ENCODE measurements around the gene KCND2. TPM values are rescaled to one million over a fixed set of nuclear protein-coding genes. Genes with fewer than 3 reads are reported as not detected.

The KCND2 gene
- total RNA-seq, 2 experiments from 2014 or later, result not detected

DNA sequence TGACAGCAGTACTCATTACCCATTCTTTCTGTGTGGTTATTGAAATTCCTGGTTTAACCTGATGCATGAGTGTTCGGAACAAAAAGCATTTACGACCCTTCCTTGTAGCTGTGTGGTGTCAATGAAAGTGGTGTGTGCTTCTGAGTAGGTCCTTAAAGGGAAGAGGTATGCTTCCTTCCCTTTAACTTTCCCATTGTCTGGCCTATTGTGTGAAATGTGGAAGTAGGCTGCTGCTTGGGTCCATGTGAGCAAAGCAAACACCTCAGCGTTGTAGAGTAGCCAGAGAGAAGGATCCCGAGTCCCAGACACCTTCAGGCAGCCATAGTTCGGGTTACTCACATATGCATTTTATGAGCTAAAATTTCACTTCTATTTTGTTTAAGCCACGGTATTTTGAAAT, 510.3 kb downstream of the KCND2 start:
- POLR2A ChIA-PET, result interaction anchor here (0.6 kb wide), 1 partner anchor 18 kb away, joined by 3 read pairs; no protein-coding TSS in a partner anchor
- no peaks in the 10 kb centered on the region for H3K4me1 Mint-ChIP-seq (ENCODE audit: low read depth)
- TF ChIP-seq, protein P1, sequence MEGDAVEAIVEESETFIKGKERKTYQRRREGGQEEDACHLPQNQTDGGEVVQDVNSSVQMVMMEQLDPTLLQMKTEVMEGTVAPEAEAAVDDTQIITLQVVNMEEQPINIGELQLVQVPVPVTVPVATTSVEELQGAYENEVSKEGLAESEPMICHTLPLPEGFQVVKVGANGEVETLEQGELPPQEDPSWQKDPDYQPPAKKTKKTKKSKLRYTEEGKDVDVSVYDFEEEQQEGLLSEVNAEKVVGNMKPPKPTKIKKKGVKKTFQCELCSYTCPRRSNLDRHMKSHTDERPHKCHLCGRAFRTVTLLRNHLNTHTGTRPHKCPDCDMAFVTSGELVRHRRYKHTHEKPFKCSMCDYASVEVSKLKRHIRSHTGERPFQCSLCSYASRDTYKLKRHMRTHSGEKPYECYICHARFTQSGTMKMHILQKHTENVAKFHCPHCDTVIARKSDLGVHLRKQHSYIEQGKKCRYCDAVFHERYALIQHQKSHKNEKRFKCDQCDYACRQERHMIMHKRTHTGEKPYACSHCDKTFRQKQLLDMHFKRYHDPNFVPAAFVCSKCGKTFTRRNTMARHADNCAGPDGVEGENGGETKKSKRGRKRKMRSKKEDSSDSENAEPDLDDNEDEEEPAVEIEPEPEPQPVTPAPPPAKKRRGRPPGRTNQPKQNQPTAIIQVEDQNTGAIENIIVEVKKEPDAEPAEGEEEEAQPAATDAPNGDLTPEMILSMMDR (IDR thresholded peaks at IDR 0.05), result no peak
- CTCF ChIA-PET, result interaction anchor here (1.1 to 1.8 kb wide), 2 partner anchors 9 to 75 kb away, joined by 3 to 11 read pairs; partner anchors contain the start of gene TSPAN12
- no peak overlapping the region for H3K4me3 Mint-ChIP-seq
- H3K27me3 Mint-ChIP-seq, result peaks cover 2% of the 10 kb centered on the region
- DNase-seq (no peak), ATAC-seq (no peak)
- no peaks in the 10 kb centered on the region for H3K9me3 Mint-ChIP-seq
- H3K27ac Mint-ChIP-seq, result no peak overlapping the region
- no peaks in the 10 kb centered on the region for H3K36me3 Mint-ChIP-seq (ENCODE audit: low read depth)
- intact Hi-C loops (cut with micrococcal nuclease), result no loop called here

DNA sequence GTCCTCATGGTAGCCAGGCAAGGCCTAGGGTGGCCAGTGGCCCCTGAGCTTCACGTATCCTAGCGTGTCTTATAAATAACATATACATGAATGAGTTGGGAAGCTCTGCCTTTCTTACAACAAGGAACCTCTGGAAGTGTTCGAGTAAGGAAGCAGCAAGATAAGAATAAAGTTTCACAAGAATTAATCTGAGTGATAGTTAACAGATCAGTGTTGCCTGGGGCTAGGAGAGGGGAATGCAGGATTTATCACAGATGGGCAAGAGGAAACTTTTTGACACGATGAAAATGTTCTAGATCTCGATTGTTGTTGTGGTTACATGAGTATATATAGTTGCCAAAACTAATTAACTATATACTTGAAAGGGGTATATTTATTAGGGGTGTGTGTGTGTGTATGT, 510.7 kb downstream of the KCND2 start:
- intact Hi-C loops (cut with micrococcal nuclease), result no loop called here
- H3K27ac Mint-ChIP-seq, result no peak overlapping the region
- H3K27me3 Mint-ChIP-seq, result peaks cover 2% of the 10 kb centered on the region
- TF ChIP-seq, protein P1 (IDR thresholded peaks at IDR 0.05), result no peak
- no peaks in the 10 kb centered on the region for H3K4me1 Mint-ChIP-seq (ENCODE audit: low read depth)
- DNase-seq (no peak), ATAC-seq (no peak)
- H3K4me3 Mint-ChIP-seq, result no peak overlapping the region
- CTCF ChIA-PET, result interaction anchor here (1.8 kb wide), 1 partner anchor 8 kb away, joined by 11 read pairs; no protein-coding TSS in a partner anchor
- H3K9me3 Mint-ChIP-seq, result no peaks in the 10 kb centered on the region
- no peaks in the 10 kb centered on the region for H3K36me3 Mint-ChIP-seq (ENCODE audit: low read depth)
- POLR2A ChIA-PET, result no interaction called here

DNA sequence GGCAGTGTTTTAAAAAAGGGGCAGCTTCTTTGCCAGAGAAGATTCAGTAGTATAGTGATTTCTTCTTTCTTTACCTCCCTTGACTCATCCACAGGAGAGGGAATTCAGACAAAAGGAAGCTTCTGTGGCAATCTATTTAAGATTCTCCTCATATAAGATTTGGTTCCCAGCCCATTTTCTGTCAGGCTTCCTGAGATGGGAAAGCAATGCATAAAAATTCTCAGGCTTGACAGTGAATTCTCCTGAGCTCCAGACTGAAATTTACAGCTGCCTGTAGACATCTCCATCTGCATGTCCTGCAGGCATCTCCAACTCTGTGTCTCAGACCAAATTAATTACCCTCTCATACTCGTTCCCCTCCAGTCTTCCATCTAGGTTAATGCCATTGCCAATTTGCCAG, 512.1 kb downstream of the KCND2 start:
- Mint-ChIP-seq H3K4me3 (no peak overlapping the region), H3K4me1 (ENCODE audit: low read depth) (no peaks in the 10 kb centered on the region), H3K27ac (no peak overlapping the region), H3K36me3 (ENCODE audit: low read depth) (no peaks in the 10 kb centered on the region), H3K27me3 (peaks cover 2% of the 10 kb centered on the region), H3K9me3 (no peaks in the 10 kb centered on the region)
- intact Hi-C loops (cut with micrococcal nuclease), result no loop called here
- no peak for DNase-seq
- TF ChIP-seq, protein P1 (IDR thresholded peaks at IDR 0.05), result no peak
- ChIA-PET CTCF (no interaction called here), POLR2A (interaction anchor here (1.0 kb wide), 1 partner anchor 8 kb away, joined by 3 read pairs; no protein-coding TSS in a partner anchor)
- no peak for ATAC-seq

DNA sequence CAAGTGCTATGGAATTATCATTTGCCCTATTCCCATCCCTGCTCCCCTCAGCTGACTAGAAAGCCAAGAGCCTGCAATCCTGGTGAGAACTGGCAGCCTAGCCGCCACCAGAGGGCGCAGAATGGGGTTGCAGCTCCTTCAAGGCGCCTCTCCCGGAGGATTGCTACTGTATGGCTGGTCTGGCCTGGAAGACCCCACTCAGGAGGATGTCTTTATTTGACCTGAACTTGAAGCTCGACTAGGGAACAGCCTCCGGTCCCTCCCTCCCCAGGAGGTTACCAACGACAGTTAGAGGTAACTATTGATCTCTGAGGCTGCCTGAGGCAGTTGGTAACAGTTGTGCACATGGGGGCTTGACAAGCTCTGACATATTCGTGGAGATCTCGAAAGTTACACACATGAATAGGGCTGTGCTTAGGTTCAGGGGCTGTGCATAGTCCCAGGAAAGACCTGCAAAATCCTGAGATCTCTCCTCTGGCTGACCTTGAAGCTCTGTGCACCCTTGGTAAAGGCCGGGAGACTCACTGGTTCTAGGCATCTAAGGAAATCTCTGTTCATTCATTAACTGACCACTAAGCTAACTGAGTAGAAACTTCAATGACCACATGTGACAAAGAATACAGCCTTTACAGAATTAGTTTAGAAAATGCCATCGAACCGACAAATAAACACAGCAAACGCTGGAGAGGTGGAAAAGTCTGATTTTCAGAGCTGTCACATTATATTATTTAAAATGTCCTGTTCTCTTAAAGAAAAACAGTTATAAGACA, 519.3 kb downstream of the KCND2 start:
- Mint-ChIP-seq H3K27me3 (peaks cover 5% of the 10 kb centered on the region), H3K9me3 (no peaks in the 10 kb centered on the region), H3K36me3 (ENCODE audit: low read depth) (no peaks in the 10 kb centered on the region), H3K4me3 (no peak overlapping the region), H3K4me1 (ENCODE audit: low read depth) (no peaks in the 10 kb centered on the region), H3K27ac (no peak overlapping the region)
- peak; percentile 71 for ATAC-seq
- intact Hi-C loops (cut with micrococcal nuclease), result loop anchor here (5.0 kb wide), 1 partner anchor 150 kb away; no protein-coding TSS in a partner anchor
- TF ChIP-seq, protein P1 (IDR thresholded peaks at IDR 0.05), result peak; percentile 89
- ChIA-PET CTCF (interaction anchor here (0.6 to 2.7 kb wide), 32 partner anchors 8 to 316 kb away, joined by 3 to 29 read pairs (median 4); partner anchors contain the start of gene TSPAN12), POLR2A (interaction anchor here (1.0 kb wide), 1 partner anchor 8 kb away, joined by 3 read pairs; no protein-coding TSS in a partner anchor)
- DNase-seq, result peak; percentile 72

DNA sequence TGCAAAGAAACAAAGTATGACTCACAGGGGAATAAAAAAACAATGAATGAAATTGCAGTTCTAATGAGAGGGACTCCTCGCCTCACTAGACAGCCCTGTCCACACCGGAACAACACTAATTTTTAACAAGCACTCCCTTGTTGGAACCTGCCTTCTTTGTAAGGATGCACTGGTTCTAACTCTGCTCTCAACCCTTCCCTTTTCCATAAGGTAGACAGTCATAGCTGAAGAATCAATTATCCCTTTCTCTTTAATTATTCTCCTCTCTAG, 519.8 kb downstream of the KCND2 start:
- ATAC-seq (no peak), DNase-seq (no peak)
- Mint-ChIP-seq H3K27ac (no peak overlapping the region), H3K4me3 (no peak overlapping the region), H3K9me3 (no peaks in the 10 kb centered on the region), H3K36me3 (ENCODE audit: low read depth) (no peaks in the 10 kb centered on the region), H3K4me1 (ENCODE audit: low read depth) (no peaks in the 10 kb centered on the region), H3K27me3 (peaks cover 5% of the 10 kb centered on the region)
- ChIA-PET CTCF (interaction anchor here (0.8 to 2.7 kb wide), 17 partner anchors 10 to 315 kb away, joined by 3 to 29 read pairs (median 5); partner anchors contain the start of gene TSPAN12), POLR2A (interaction anchor here (1.0 kb wide), 1 partner anchor 8 kb away, joined by 3 read pairs; no protein-coding TSS in a partner anchor)
- TF ChIP-seq, protein P1 (IDR thresholded peaks at IDR 0.05), result no peak
- intact Hi-C loops (cut with micrococcal nuclease), result loop anchor here (5.0 kb wide), 1 partner anchor 150 kb away; no protein-coding TSS in a partner anchor

Data from activated CD8-positive, alpha-beta T cell treated with anti-CD3 and anti-CD28 coated beads for 36 hours (primary cell).